Endothelial cell of hepatic sinusoid (primary cell): ENCODE results near the gene PHC3.

Experiments
- in situ Hi-C: cut with HindIII; loops from 2 replicates; pipeline ENCODE4 v1.10.0; 2017; ENCODE audit warnings: low sequenced_read_pairs

Gene PHC3

GRCh38 chr3:170049146-170050000, 132.2 kb downstream of the PHC3 start:
- in situ Hi-C loops, result loop anchor here (5.0 kb wide), 1 partner anchor 62 kb away; no protein-coding TSS in a partner anchor

GRCh38 chr3:170047133-170047404, 134.5 kb downstream of the PHC3 start:
- in situ Hi-C loops, result loop anchor here (5.0 kb wide), 1 partner anchor 60 kb away; no protein-coding TSS in a partner anchor

DNA sequence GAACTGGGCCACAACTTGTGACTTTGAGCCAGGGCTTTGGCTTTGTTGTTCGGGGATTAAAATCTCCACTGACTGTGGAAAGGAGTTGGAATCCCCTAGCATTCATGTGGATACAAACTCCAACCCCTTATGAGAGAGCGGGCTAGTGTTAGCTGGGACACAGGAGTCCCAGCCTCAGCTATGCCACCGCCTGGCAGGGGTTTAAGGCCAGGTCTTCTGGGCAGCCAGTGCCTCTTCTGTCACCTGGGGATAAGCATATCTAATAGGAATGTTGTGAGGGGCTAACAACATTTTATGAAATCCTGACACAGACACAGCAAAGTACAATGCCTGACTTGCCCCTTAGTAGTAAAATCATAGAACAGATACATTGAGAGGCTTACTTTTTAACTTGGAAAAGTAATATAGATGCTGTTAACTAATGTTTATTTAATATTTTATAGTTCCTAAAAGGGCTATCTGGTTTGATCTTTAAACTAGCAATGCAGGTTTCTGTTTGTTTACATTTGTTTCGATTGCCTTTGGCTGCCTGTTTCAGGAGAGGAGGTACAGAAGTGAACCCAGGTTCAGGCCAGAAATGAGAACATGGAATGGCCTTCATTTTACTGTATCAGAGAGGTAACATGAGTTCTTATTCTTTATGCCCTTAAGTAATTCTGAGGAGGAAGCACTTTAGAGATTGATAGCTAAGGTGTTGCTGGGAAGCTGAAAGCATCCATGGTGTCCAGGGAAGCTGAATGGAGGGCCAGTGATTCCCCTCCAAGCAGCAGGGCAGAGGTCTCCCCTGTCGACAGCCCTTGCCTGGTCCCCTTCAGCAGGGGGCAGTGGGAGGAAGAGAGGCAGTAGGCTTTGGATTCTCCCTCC, 135.0 kb downstream of the PHC3 start:
- in situ Hi-C loops, result loop anchor here (5.0 kb wide), 1 partner anchor 59 kb away; no protein-coding TSS in a partner anchor

- in situ Hi-C loops, result loop anchor here (5.0 kb wide), 1 partner anchor 58 kb away; no protein-coding TSS in a partner anchor
Observed at GRCh38 chr3:170044795-170045244, 136.7 kb downstream of the PHC3 start.

DNA sequence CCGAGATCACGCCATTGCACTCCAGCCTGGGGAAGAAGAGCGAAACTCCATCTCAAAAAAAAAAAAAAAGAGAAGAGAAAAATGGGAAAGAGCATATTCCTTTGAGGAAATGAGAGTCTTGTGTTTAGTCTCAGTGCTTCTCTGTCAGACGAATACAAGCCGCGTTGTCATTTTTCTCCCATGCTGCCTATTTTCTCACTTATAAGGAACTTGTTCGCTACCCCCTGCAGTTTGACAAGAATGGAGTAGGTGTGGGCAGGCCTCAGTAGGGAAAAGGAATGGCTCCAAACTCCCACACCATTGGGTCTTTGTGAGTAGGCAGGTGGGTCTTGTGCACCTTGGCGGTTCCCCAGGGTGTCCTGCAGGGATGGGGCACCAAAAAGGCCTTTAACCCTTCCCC, 137.3 kb downstream of the PHC3 start:
- in situ Hi-C loops, result no loop called here

DNA sequence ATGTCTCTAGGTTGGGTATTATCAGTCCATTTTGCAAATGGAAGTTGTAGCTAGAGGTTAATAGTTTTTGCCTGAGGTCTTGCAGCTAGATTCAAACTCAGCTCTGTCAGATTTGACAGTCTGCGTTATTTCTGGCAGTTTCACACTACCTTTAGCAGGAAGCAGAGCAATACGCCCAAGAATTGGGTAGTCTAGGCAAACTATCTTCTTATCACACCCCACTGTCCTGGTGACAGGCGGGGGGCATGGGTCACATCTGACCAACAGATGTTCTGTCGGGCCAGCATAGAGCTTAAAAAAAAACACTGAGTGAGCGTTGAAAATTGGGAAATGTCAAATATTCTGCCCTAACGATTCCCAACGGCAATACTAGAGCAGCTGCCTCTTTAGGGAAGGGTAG, 138.0 kb downstream of the PHC3 start:
- in situ Hi-C loops, result no loop called here

DNA sequence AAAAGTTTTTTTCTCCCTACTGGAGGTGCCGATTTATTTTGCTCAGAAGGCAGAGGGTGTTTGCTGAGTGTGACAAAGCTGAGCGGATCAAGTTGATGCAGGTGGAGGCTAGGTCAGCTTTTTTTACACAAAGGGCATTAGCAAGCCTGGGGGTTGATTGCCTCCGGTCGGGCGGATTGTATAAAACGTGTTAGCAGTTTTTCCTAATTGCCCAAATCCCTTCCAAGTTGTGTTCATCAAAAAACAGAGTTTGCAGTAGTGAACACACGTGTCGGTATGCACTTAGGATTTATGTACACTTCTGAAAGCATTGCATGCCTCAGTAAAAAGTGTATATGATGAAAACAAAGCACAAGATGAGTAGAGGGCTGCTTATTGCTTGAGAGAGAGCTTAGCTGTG, 141.1 kb downstream of the PHC3 start:
- in situ Hi-C loops, result no loop called here

DNA sequence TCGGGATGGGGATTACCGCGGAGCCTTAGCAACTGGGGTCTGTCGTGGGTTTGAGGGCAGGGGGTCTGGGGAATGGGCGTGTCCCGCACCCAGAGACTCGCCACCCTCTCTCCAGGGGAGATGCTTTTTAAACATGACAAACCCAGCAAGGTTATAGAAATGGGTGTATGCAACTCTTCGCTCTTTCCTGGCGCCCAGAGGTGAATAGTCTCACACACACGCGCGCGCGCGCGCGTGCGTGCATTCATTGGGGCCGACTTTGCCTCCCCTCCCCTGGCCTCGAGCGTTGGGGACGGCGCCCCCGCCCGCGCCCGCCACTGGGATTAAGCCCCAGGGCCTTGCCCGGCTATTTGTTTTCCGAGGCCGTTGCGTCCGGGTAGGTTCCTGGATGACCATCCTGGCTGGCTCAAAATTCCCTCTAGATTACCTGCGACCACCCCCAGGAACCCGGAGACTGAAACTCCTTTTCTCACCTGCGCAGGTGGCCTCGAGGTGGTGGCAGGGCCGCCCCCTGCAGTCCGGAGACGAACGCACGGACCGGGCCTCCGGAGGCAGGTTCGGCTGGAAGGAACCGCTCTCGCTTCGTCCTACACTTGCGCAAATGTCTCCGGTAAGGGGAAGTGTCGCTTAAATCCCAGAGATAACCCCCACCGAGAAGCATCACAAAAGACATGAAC, 143.0 kb downstream of the PHC3 start:
- in situ Hi-C loops, result no loop called here
